ENCODE results near the gene EFCC1. TPM values are rescaled to one million over a fixed set of nuclear protein-coding genes. Genes with fewer than 3 reads are reported as not detected.

Gene EFCC1
- polyA plus RNA-seq, 1 experiment, result not detected

- TF ChIP-seq CTCF (IDR thresholded peaks at IDR 0.05; ENCODE audit: insufficient read depth, low read depth, low read length), result no peak
- H3K4me3 ChIP-seq (ENCODE audit: low read depth, low read length), result no peak overlapping the region
- CTCF ChIA-PET, result interaction anchor here (0.6 to 1.0 kb wide), 2 partner anchors 12 to 142 kb away, joined by 3 read pairs; no protein-coding TSS in a partner anchor
- peaks cover 21% of the 10 kb centered on the region for H3K27me3 ChIP-seq (ENCODE audit: control insufficient read depth, insufficient read depth, low read length)
- no peak for DNase-seq (ENCODE audit: low read depth)
- H3K36me3 ChIP-seq (ENCODE audit: control insufficient read depth, insufficient read depth, low read length), result no peaks in the 10 kb centered on the region
- POLR2A ChIA-PET, result no interaction called here
These were observed 18.2 kb downstream of the EFCC1 start for GRCh38 chr3:129019266-129019665.

GRCh38 chr3:129020691-129021090 lies 19.6 kb downstream of the EFCC1 start:
- ChIA-PET CTCF (interaction anchor here (0.7 to 1.3 kb wide), 2 partner anchors 16 to 31 kb away, joined by 4 to 5 read pairs; no protein-coding TSS in a partner anchor), POLR2A (no interaction called here)
- peaks cover 33% of the 10 kb centered on the region for H3K27me3 ChIP-seq (ENCODE audit: control insufficient read depth, insufficient read depth, low read length)

GRCh38 chr3:129021140-129021551 lies 20.0 kb downstream of the EFCC1 start:
- TF ChIP-seq CTCF (IDR thresholded peaks at IDR 0.05; ENCODE audit: insufficient read depth, low read depth, low read length), result no peak
- H3K27me3 ChIP-seq (ENCODE audit: control insufficient read depth, insufficient read depth, low read length), result peaks cover 33% of the 10 kb centered on the region
- H3K36me3 ChIP-seq (ENCODE audit: control insufficient read depth, insufficient read depth, low read length), result no peaks in the 10 kb centered on the region
- POLR2A ChIA-PET, result no interaction called here
- H3K4me3 ChIP-seq (ENCODE audit: low read depth, low read length), result no peak overlapping the region
- no peak for DNase-seq (ENCODE audit: low read depth)
- CTCF ChIA-PET, result interaction anchor here (0.7 to 1.3 kb wide), 2 partner anchors 17 to 31 kb away, joined by 4 to 5 read pairs; no protein-coding TSS in a partner anchor

More at GRCh38 chr3:129020691-129021090, 19.6 kb downstream of the EFCC1 start:
- no peak for DNase-seq (ENCODE audit: low read depth)
- no peaks in the 10 kb centered on the region for H3K36me3 ChIP-seq (ENCODE audit: control insufficient read depth, insufficient read depth, low read length)
- no peak overlapping the region for H3K4me3 ChIP-seq (ENCODE audit: low read depth, low read length)
- TF ChIP-seq CTCF (IDR thresholded peaks at IDR 0.05; ENCODE audit: insufficient read depth, low read depth, low read length), result no peak

GRCh38 chr3:129022114-129023007 lies 21.3 kb downstream of the EFCC1 start:
- H3K27me3 ChIP-seq (ENCODE audit: control insufficient read depth, insufficient read depth, low read length), result peaks cover 37% of the 10 kb centered on the region
- H3K36me3 ChIP-seq (ENCODE audit: control insufficient read depth, insufficient read depth, low read length), result no peaks in the 10 kb centered on the region
- no peak for DNase-seq (ENCODE audit: low read depth)
- CTCF ChIA-PET, result interaction anchor here (0.7 to 1.4 kb wide), 3 partner anchors 10 to 52 kb away, joined by 3 to 6 read pairs (median 3); no protein-coding TSS in a partner anchor
- POLR2A ChIA-PET, result no interaction called here
- no peak overlapping the region for H3K4me3 ChIP-seq (ENCODE audit: low read depth, low read length)
- no peak for TF ChIP-seq CTCF (IDR thresholded peaks at IDR 0.05; ENCODE audit: insufficient read depth, low read depth, low read length)

- Histone ChIP-seq H3K4me3 (ENCODE audit: low read depth, low read length) (no peak overlapping the region), H3K27me3 (ENCODE audit: control insufficient read depth, insufficient read depth, low read length) (peaks cover 37% of the 10 kb centered on the region), H3K36me3 (ENCODE audit: control insufficient read depth, insufficient read depth, low read length) (no peaks in the 10 kb centered on the region)
- POLR2A ChIA-PET, result no interaction called here
- no peak for DNase-seq (ENCODE audit: low read depth)
- no peak for TF ChIP-seq CTCF (IDR thresholded peaks at IDR 0.05; ENCODE audit: insufficient read depth, low read depth, low read length)
- CTCF ChIA-PET, result interaction anchor here (0.7 to 1.4 kb wide), 3 partner anchors 11 to 52 kb away, joined by 3 to 6 read pairs (median 3); no protein-coding TSS in a partner anchor
These were observed 21.9 kb downstream of the EFCC1 start for GRCh38 chr3:129023008-129023358.
